SK-N-MC (cell line): Measurements from ENCODE around the gene CACNA1G.

ENCODE experiments used
- FOXP2 ChIP-seq: optimal IDR thresholded peaks from 2 replicates; pipeline ENCODE3; 2011; ENCODE audit warnings: mild to moderate bottlenecking, moderate library complexity; ENCODE audit not compliant: insufficient read depth; ENCODE audit errors: extremely low read length, control extremely low read depth
- POLR2AphosphoS5 ChIP-seq: IDR thresholded peaks from 2 replicates; pipeline ENCODE4 v1.6.1; 2012; ENCODE audit warnings: mild to moderate bottlenecking, low read depth, low read length, borderline replicate concordance

DNA sequence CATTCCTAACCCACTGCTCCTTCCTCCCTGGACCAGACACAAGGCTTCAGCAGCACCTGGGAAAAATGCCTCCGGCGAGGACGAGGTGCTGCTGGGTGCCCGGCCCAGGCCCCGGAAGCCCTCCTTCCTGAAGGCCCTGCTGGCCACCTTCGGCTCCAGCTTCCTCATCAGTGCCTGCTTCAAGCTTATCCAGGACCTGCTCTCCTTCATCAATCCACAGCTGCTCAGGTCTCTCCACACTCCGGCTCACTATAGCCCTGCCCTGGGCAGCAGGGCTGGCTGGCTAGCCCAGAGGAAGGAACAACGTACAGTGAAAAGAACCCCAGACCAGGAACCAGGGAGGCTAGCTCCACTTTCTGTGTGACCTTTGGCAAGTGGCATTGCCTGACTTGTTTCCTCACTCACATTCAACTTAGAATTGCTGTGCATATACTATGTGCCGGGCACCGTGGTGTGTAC lies 100.4 kb downstream of the CACNA1G start:
- TF ChIP-seq POLR2AphosphoS5 (no peak), FOXP2 (no peak)
